Psoas muscle (tissue), 8 donors: ENCODE measurements around the gene RPTOR. TPM values are rescaled to one million over a fixed set of nuclear protein-coding genes. Genes with fewer than 3 reads are reported as not detected.

ENCODE experiments used
- ATAC-seq, 4 donors: fragments of 200-7000 bp; cut with Tn5 transposase; one replicate each; pipeline ENCODE4 v1.9.1; 2020; ENCODE audit warnings: moderate library complexity in 3 of 4, mild to moderate bottlenecking in 2 of 4
- DNase-seq, 2 donors: peaks; one replicate each; pipeline ENCODE4 v3.0.0-alpha.2; 2020
- H3K27ac ChIP-seq: fragments of 200-600 bp; one replicate; pipeline ENCODE4 v1.8.0; 2022
- H3K27me3 ChIP-seq, 3 donors: fragments of 200-600 bp in 1 of 3; one replicate each; pipeline versions ENCODE4 v1.6.1 to v1.8.0; 2013 to 2022; ENCODE audit warnings: low read length in 2 of 3, mild to moderate bottlenecking in 2 of 3, moderate library complexity in 1 of 3; ENCODE audit not compliant: insufficient read depth in 3 of 3
- H3K36me3 ChIP-seq, 2 donors: fragments of 200-600 bp in 1 of 2; one replicate each; pipeline versions ENCODE4 v1.6.1 to v1.8.0; 2013 to 2022; ENCODE audit warnings: low read depth in 1 of 2, mild to moderate bottlenecking in 1 of 2, moderate library complexity in 1 of 2; ENCODE audit not compliant: insufficient read depth in 1 of 2
- H3K4me1 ChIP-seq: fragments of 200-600 bp; one replicate; pipeline ENCODE4 v1.8.0; 2022
- H3K4me3 ChIP-seq: fragments of 200-600 bp; one replicate; pipeline ENCODE4 v1.8.0; 2022; ENCODE audit warnings: mild to moderate bottlenecking
- H3K9me3 ChIP-seq: fragments of 200-600 bp; one replicate; pipeline ENCODE4 v1.8.0; 2022
- CTCF ChIP-seq: fragments of 200-600 bp; IDR thresholded peaks from one replicate; pipeline ENCODE4 v1.8.0; 2022; ENCODE audit warnings: antibody characterized with exemption
- WGBS, 3 donors: extraction: QIAGEN DNeasy Blood & Tissue Kit; methylation state at CpG; one replicate each; pipeline versions ENCODE4 v1.1.6 to v1.1.7; 2013; 5-methylcytosine and 5-hydroxymethylcytosine counted together
- intact Hi-C, 2 donors: fragments of 100-400 bp; cut with DNase I; formaldehyde crosslinking; loops; one replicate each; pipeline versions ENCODE4 v1.11.0 to v1.14.2; 2022
- polyA plus RNA-seq, 3 donors: library from polyadenylated mRNA; stranded (reverse); fragments of 200-250 nt; gene quantifications; one replicate each; pipeline ENCODE4 v1.2.3, GENCODE V29; 2013
- total RNA-seq, 4 donors: library from RNA; stranded (reverse); fragmentation: NEBNext Ultra II Directional in 2 of 4; extraction: Animal tissue kit (Norgen Biotek cat#: 25700) in 2 of 4; gene quantifications; one replicate each; pipeline versions ENCODE4 v1.2.1 to v1.2.4, GENCODE V29; 2021 to 2023
- donor health status: healthy with polysubstance abuse.
- donor health status: DM: no; HTN: no; CAD: no; lungs with moderate emphysema.
- donor health status: Bipolar disorder and iron deficiency.
- donor health status: healthy.
- donor health status: DM: yes; HTN: yes; CAD: no.
- donor health status: DM: no; HTN: no; CAD: no.
- donor health status: DM: no; HTN: no; CAD: no.
- donor health status: DM: yes; HTN: yes; CAD: no.

The RPTOR gene
- total and polyA plus RNA-seq, 7 donors: 13.6 to 82.2 (median 32.5) TPM

GRCh38 chr17:80726558-80727408, 182.1 kb downstream of the RPTOR start:
- H3K4me1 ChIP-seq: peaks cover 51% of the 10 kb centered on the region
- intact Hi-C loops: no loop called here

GRCh38 chr17:80727409-80727755, 182.7 kb downstream of the RPTOR start:
- intact Hi-C loops: no loop called here
- TF ChIP-seq CTCF: no peak
- Histone ChIP-seq H3K27me3 (no peaks in the 10 kb centered on the region), H3K9me3 (no peaks in the 10 kb centered on the region), H3K27ac (peak overlapping the region; percentile 43), H3K4me3 (no peak overlapping the region), H3K4me1 (peaks cover 45% of the 10 kb centered on the region), H3K36me3 (no peaks in the 10 kb centered on the region)
- WGBS, 3 donors: 46 to 74% (median 53%) methylated on average over 13 of the region's 13 CpGs
- peak; percentile 68 to 80 (median 72) for ATAC-seq
- DNase-seq: peak in 1 of 2 donors; percentile 78

More at GRCh38 chr17:80726558-80727408, 182.1 kb downstream of the RPTOR start:
- Histone ChIP-seq H3K36me3 (no peaks in the 10 kb centered on the region), H3K4me3 (no peak overlapping the region), H3K27ac (peak overlapping the region; percentile 48), H3K27me3 (no peaks in the 10 kb centered on the region), H3K9me3 (no peaks in the 10 kb centered on the region)
- ATAC-seq: peak in 2 of 4 donors; percentile 15 to 51
- no peak for TF ChIP-seq CTCF
- WGBS, 3 donors: 84 to 90% (median 85%) methylated on average over 42 of the region's 42 CpGs
- DNase-seq: no peak

- intact Hi-C loops: no loop called here
- Histone ChIP-seq H3K27me3 (no peaks in the 10 kb centered on the region), H3K4me1 (peaks cover 45% of the 10 kb centered on the region), H3K27ac (peak overlapping the region; percentile 4), H3K36me3 (no peaks in the 10 kb centered on the region), H3K9me3 (no peaks in the 10 kb centered on the region), H3K4me3 (no peak overlapping the region)
- DNase-seq (no peak), ATAC-seq (no peak)
- WGBS, 3 donors: 76 to 90% (median 88%) methylated on average over 7 of the region's 7 CpGs
- TF ChIP-seq CTCF: no peak
Observed at GRCh38 chr17:80729016-80729415, 184.4 kb downstream of the RPTOR start.

- Histone ChIP-seq H3K4me1 (peaks cover 45% of the 10 kb centered on the region), H3K27ac (no peak overlapping the region), H3K4me3 (no peak overlapping the region), H3K36me3 (no peaks in the 10 kb centered on the region), H3K27me3 (no peaks in the 10 kb centered on the region), H3K9me3 (no peaks in the 10 kb centered on the region)
- DNase-seq (no peak), ATAC-seq (peak in 1 of 4 donors; percentile 38)
- TF ChIP-seq CTCF: no peak
- intact Hi-C loops: no loop called here
- 48 to 68% (median 50%) methylated on average over 10 of the region's 10 CpGs for WGBS, 3 donors
Observed at GRCh38 chr17:80729761-80730160, 185.1 kb downstream of the RPTOR start.
